GM19328 (cell line): ENCODE measurements around the gene GNAZ.

Experiments used
- ATAC-seq: cut with Tn5 transposase; IDR thresholded peaks from one replicate; pipeline ENCODE4 v1.9.1; 2021; ENCODE audit warnings: mild to moderate bottlenecking, moderate library complexity; ENCODE audit not compliant: unreplicated experiment

Gene GNAZ

DNA sequence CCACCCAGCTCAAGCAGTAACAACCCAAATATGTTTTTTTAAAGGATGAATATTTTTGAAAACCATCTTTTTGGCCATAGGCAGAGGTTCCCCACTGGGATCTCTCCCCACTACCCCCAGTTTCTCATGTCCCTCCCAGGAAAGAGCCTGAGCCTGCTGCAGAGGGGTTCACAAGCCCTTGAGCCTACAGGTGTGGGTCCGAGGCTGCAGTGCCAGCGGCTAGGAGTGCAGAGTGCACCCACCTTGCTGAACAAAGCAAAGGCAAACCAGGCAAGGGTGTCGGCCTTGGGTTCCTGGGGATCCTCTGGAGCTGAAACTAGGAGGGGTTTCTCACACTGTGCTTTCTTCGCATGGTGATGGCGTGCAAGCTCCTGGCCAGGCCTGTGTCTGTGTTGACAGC lies 35.0 kb downstream of the GNAZ start:
- ATAC-seq = no peak

DNA sequence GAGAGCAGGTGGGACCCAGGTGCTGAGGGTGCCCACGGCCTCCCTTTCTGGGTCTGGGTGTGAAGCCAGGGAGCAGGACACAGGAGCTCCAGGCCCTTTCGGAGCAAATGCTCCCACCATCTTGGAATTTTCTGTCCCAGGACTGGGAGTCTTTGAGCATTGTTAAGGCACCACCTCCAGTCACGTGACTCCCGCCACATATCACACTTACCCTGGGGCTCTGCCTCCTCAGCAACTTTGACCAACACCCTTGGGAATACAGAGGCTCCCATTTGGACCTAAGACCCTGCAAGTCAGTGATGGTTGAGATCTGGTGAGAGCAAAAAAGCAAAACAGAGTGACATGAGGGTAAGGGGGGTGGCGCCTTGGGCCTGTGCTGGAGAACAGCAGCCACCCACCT lies 35.6 kb downstream of the GNAZ start:
- no peak for ATAC-seq

DNA sequence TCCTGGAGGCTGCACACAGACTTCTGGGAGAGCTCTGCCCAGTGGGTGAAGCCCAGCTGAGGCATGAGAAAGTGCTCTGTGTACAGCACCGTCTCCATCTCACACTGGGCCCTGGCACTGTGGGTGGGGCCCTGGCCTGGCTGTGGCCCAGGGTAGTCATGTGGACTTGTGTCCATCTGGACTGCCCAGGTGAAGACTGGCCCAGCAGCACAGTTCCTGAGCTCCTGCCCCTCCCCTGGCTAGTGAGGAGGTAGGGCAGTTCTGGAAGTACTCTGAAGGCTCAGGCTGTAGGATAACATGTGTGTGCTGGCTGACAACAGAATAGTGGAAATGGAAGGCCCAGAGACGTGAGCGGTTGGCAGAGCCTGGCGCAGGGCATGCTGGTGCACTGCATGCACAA lies 36.0 kb downstream of the GNAZ start:
- no peak for ATAC-seq

DNA sequence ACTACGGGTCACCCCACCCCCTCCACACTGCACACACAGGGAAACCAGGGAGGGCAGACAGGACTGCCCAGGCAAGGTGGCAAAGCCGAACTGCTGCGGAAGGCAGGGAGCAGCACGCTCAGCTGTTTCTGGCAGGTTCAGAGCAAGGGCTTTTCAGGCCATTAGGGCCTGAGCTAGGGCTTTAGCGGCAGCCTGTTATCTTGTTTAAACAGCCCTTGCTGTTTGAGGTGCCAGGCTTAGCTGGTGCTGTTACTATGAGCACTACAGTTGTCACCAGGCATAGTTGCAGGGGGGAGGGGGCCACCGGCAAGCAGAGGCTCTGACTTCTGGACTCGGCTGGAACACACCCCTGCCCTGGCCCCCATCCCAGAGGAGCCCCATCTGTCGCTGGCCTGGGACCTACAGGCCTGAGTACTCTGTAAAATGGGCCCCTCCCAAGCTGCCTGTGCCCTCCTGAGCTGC lies 36.6 kb downstream of the GNAZ start:
- no peak for ATAC-seq

DNA sequence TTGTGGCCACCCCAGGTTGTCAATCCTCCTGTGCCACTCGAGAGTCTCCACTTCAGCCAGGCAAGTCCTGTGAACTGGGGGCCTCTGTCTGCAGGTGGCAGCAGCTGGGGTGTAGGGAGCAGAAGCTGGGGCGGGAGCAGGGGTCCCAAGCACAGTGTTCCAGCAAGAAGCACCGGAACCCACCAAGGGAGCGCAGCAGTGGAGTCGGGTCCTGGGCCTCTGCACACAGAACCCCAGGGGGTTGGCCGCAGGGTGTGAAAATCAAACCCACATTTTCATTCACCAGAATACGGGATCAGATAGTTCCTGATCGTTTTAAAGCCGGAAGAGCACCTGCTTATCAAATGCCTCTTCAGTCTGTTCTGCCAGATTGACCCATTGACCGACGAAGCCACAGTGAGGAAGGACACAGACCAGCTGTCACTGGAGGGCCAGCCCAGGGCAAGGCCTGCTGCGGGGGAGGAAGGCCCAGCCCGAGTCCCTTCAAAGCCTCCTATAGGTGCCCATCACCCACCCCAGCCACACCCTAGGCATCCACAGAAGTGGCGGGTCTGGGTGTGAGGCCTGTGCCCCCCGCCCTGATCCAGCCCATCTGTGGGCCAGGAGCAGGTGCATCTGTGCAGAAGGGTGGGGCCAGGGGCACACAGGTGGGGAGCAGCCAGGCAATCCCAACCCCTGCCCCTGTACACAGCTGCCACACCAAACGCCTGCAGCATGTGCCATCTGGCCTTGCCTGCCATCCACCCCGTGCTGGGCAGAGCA lies 37.3 kb downstream of the GNAZ start:
- ATAC-seq = no peak

DNA sequence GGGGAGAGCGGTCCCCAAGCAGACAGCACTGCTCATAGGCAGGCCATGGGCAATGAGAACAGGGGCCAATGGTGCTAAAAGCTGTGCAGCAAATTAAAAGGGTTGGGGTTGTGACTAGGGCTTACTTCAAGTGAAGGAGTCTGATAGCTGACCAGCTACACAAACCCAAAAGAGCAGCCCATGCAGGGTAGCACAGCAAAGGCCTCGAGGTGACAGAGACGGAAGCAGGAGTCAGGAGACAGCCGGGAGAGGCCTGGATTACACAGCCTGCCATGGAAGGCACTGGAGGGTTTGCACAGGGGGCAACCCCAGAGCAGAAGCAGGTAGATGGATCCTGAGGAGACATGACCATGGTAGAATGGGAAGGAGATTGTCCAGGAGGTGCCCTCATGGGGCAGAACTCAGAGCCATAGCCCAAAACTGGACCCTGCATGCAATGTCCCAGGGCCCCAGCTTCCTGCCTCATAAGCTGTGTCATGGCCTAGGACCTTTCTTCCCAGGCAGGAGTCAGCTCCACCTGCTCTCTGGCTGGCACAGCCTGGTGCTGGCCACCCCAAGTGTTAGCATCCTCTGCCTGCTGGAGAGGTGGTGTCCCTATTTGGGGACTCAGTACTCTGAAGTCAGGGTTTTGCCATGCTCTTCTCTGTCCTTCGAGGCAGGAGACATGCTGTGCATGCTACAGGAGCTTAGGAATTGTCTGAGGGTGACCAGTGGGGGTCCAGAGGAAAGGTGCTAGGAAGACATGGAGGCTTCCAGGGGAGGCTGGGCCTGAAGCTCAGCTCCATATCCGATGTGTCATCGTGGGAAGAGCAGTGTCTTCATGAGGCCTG lies 38.1 kb downstream of the GNAZ start:
- ATAC-seq = no peak

DNA sequence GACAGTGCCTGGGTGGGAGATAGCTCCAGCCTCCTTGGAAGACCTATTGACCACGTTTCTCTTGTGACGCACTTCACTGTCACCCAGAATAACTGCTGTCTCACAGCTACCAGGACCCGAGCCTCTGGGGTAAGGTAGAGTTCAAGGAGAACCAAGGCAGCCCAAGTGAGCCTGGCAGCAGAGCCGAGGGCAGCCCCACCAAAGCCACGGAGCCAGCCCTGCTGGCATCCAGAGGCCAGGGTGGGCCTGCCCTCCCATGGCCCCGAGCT lies 38.7 kb downstream of the GNAZ start:
- ATAC-seq = no peak

DNA sequence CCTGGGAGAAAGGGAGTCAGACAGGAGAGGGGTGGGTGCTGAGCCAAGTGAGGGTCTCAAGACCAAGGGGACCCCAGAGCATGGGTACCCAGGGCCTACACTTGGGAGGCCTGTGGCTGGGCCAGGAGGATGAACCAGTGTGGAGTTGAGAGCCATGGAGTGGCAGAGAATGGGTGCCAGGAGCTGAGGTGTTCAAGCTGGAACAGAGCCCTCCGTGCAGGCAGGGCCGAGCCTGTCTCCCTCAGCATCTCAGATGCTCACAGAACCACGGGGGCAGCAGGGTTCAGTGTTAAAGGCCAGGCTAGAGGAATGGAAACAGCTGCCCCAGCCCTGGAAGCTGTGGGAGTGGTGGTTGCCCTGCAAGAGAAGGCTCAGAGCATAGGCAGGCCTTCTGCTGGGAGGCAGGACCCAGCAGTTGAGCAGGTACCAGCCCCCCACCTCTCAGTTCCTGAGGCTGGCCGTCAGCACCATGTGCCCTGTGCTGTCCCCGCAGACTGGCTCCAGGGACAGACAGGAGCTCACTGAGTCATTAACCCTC lies 39.2 kb downstream of the GNAZ start:
- ATAC-seq = no peak

DNA sequence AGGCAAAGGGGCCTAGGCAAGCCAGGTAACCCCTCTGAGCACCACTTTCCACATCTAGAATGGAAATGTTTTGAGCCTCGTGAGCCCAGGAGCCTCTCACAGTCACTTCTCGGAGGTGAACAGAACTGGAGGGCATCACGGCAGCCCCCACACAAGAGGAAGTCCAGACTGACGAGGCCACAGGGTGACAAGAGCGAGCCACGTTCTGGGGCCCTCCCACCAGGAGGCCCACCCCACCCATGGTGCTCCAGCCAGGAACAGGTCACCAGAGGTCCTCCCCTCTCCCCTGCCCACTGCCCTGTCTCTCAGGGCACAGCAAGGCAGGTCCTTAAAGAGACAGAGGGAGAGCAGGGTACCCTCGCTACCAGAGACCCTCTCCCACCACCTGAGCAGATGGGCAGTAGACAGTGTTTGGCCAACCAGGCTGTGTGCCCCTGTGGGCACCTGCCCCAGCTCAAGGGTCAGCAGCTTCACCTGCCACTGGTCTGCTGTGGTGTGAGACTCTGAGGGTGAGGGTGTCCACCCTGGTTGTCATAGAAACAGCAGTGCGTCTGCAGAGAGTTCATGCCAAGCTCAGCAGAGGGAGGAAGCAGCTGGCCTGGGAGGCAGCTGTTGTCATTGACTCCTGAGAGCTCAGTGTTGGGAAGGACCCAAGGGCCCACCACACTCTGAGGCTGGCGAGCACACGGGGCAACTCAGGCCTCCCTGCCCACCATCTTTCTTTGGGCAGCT lies 40.0 kb downstream of the GNAZ start:
- no peak for ATAC-seq

DNA sequence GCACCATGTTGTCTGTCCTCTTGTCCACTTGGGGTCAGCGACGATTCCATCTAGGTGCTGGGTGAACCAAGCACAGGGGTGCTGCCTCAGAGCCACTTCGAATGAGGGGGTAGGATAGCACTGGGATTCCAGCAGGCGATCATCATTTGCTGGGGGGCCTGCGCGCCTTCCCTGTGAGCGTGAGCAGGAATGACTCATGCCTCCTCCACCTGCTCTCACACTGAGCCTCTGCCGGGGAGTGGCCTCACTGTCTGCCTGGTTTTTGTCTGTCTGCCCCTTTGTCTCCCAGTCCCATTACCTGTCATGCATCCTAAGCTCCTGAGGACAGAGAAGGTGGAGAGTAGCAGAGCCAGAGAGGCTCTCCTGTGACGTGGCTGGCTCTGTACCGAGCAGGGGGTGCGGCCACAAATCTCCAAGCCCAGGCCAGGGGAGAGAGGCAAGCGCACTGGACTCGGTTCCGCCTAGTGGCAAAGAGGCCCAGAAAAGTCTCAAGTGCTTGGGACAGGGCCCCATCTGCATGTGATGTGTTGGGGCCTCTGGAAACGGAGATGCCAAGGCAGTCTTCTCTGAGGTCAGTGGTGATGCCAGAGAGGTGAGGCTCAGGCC lies 40.7 kb downstream of the GNAZ start:
- ATAC-seq = no peak

DNA sequence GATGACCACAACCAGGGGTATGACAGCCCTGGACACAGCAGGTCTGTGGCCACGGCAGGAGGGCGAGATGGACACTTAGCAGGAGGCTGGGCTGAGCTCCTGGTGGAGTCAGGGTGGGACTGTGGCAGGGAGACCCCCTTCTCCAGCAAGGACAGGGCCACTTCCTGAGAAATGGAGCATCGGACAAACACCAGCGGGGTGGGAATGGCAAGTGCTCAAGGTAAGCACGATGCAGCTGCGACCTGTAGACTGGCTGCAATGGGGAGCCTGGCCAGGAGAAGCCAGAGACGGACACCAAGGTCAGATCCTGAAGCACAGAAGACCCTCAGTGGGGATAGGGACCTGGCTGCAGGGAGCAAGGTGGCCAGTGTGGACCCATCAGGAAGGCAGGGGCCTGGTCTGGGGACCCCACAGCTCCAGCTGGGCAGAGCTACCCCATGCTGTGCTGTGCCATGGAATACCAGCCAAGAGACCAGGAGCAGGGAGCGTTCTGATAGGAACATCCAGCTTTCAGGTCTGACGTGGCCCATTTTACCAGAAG lies 42.2 kb downstream of the GNAZ start:
- ATAC-seq = no peak

DNA sequence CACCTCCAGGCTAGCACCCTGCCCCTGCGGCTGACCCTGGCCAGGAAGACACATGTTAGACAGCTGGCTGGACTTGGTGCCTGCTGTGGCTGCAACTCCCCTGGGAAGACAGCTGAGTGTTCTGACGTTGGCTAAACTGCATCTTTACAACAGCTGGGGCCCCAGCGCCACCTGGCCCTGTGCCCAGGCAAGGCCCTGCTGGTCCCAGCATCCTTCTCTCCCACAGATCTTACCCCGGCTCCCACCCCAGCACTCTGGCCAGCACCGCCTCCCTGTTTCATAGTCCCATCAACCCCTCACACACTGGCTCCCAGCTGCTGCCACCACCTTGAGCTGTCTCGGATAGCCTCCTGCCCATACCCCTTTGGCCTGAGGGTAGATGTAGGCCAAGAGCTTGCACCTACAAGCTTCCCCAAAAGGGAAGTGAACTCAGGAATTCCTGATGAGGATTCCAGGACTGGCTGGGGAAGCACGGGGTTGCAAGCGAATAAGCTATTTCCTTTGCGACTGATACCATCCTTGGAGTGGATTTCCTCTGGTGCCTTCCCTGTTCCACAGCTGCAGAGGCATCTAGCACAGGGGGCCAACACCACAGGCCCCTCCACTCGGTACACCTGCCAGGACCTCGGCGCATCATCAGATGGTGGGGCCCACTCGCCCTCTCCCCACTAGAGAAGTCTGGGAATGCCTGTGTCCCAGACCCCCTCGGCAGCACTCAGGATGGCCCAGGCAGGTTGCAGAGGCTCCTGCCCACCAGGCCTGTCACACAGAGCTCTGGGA lies 42.9 kb downstream of the GNAZ start:
- ATAC-seq = no peak

DNA sequence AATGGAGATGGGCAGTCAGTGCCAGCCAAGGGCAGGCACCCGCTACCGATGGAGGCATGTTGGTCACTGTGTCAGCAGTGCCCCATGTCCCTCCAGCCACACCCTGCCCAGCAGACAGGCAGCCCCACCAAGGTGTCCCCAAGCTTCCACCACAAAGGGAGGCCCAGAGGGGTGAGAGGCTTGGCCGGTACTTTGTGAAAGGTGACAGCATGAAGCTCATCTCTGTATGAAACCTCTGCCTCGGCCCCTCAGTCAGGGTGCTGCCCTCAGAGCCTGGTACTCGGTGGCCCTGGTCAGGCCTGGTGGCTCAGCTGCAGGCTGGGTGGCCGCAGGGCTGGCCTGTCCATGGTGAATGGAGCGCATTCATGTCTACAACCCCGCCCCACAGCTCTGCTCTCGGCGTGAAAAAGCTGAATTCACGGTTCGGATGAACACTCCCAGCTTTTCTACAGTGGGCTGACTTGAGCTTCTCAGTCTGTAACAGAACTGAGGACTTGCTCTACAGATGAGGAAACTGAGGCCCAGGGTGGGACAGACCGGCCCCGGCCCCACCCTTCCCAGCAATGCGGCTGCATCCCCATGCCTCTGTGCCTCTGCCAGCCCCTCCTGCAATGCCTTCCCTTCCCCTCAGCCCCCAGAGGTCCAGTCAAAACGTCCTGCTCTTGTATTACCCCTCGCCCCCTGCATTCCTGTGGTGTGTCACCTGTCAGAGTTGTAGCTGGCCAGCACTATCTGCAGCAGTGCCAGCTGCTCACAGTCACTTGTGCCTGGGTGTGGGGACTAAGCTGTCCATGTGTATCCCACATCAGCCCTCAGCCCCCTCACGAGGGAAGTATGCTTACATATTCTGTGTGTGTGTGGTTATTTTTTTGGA lies 43.8 kb downstream of the GNAZ start:
- no peak for ATAC-seq

DNA sequence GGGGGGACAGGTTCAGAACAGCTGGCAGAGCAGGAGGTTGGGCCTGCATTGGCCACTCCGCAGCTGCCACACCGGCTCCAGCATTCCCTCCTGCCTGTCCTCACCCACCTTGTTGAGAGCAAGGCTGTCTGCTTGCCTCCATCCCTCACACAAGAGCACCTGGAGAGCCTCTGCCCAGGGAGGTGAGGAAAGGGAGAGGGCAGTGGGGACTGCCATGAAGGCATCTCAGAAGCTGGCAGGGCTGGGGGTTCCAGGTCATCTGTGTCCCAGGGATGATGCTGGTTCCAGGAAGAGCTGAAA lies 44.4 kb downstream of the GNAZ start:
- ATAC-seq = no peak

DNA sequence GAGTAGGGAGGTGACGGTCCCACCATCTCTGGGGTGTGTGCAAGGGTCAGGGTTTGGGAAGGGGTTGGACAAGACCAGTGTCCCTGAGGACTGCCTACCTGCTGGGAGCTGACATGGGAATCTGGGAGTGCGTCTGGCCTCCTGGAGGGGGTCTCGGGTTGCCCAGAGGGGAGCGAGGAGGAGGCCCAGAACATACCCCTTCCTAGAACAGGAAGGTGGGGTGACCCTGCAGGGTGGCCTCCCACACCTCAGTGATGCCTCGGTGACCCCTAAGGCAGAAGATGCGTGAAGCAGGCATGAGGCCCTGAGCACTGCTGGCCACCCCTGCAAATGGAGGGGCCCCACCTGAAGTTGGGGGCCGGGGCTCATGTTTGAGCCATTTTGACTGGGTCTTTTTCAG lies 45.0 kb downstream of the GNAZ start:
- ATAC-seq = no peak

DNA sequence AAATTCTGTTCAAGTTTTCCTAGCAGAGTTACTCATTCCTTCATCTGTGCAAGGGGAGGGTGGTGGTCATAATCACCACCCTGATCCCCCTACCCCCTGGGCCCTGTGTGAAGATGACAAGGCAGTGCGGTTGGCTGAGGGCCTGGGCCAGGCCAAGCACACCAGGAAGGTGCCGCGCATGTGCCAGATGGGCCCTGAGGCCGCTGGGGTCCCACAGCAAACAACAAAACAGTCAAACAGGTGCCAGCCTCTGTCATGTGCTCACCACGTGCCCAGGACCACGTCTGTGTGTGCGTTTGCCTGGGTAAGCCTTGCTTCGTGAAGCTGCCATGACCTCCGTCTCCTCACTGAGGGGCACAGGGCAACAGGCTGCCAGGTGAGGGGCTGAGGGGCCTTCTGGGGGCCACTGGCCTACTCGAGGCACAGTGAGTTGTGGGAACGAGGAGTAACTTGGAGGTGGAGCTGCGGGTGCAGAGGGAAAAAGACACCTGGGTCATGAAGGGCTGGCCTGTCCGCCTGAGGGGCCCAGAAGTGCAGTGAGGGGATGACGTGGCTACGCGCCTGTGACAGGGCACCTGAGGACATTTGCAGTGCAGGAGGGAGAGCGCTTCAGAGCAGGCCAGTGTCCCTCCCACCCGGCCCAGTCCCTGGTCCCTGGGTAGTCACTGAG lies 45.6 kb downstream of the GNAZ start:
- no peak for ATAC-seq

DNA sequence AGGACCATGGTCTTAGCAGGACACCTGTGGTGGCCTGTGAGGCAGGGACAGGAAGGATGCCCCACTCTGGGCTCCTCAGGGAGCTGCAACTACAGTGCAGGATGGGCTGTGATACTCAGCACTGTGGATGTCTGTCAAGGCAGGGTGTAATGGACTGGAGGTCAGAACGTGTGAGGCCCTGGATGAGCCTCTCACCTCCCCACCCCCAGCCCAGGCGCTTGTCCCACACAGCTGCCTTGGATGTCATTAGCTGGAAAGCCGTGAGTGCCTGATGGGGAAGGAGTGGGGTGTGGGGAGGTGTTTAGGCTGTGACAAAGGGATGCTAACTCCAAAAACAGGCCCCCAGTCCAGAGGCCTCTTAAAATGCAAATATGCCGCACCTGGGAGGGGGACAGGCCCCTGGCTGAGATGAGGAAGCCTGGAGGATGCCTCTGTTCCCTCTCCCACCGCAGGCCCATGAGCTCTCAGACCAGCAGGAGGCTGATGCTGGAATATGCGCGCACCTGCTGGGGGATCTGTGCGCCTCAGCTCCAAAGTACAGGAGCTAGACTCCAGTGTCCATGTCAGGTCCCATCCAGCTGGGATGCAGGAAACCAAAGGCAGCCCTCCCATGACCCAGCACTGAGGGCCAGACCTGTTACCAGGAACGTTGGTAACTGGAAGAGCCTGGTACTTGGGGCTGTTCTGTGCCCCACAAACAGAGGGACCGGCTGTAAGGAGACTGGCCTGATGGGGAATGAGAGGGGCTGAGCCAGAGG lies 46.4 kb downstream of the GNAZ start:
- ATAC-seq = no peak

DNA sequence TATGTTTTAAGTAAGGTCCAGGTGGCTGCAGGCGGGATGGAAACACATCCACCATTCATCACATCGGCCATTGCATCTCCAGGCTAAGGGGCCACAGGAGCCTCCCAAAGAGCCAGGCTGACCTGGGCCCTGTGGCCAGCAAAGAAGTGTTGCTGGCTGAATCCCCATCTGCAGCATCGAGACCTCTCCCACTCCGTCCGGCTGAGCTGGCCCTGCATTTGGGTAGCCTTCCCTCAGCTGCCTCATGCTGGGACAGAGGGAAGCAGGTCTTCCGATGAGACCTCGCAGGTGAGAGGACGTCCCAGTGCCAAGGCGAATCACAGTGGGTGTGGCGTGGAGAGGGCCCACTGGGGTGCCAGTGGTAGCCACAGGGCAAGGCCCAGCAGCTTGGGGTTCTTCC lies 47.0 kb downstream of the GNAZ start:
- ATAC-seq = no peak
